Muscle of leg (tissue), 11 donors: ENCODE measurements around the gene ZNF423. TPM values are rescaled to one million over a fixed set of nuclear protein-coding genes. Genes with fewer than 3 reads are reported as not detected.

ENCODE experiments used
- DNase-seq: peaks from one replicate; pipeline ENCODE4 v3.0.0; 2013
- H3K27ac ChIP-seq: one replicate; pipeline ENCODE4 v1.5.1; 2013; ENCODE audit warnings: mild to moderate bottlenecking, low read length, control low read depth
- H3K27me3 ChIP-seq: one replicate; pipeline ENCODE4 v1.6.1; 2013; ENCODE audit warnings: low read length; ENCODE audit not compliant: control insufficient read depth, insufficient read depth
- H3K36me3 ChIP-seq: one replicate; pipeline ENCODE4 v1.6.1; 2013; ENCODE audit warnings: low read length; ENCODE audit not compliant: control insufficient read depth, insufficient read depth
- H3K4me1 ChIP-seq: one replicate; pipeline ENCODE4 v1.6.1; 2013; ENCODE audit warnings: low read length; ENCODE audit not compliant: control insufficient read depth, insufficient read depth
- H3K4me3 ChIP-seq: one replicate; pipeline ENCODE4 v1.5.1; 2013; ENCODE audit warnings: low read length, control low read depth
- H3K9me3 ChIP-seq: replicated peaks from 2 replicates; pipeline ENCODE4 v1.6.1; 2013; ENCODE audit warnings: low read depth, low read length; ENCODE audit not compliant: control insufficient read depth
- WGBS: methylation state at CpG from one replicate; pipeline ENCODE4 v1.1.5; 2013; ENCODE audit warnings: missing lambda C conversion rate; ENCODE audit not compliant: insufficient coverage; 5-methylcytosine and 5-hydroxymethylcytosine counted together
- polyA plus RNA-seq, 8 donors: library from polyadenylated mRNA; unstranded; fragments of 120-200 nt; gene quantifications; one replicate each; pipeline versions ENCODE4 v1.2.1 to v1.2.3, GENCODE V29; 2013; ENCODE audit warnings: inconsistent platforms in 1 of 8, low replicate concordance in 1 of 8; ENCODE audit not compliant: insufficient read length in 8 of 8, insufficient read depth in 1 of 8
- total RNA-seq: library from RNA; stranded (reverse); fragments of 120-200 nt; gene quantifications from one replicate; pipeline ENCODE4 v1.2.4, GENCODE V29; 2013

Gene ZNF423
- total and polyA plus RNA-seq, 9 donors = 15.8 to 30.0 (median 25.5) TPM

DNA sequence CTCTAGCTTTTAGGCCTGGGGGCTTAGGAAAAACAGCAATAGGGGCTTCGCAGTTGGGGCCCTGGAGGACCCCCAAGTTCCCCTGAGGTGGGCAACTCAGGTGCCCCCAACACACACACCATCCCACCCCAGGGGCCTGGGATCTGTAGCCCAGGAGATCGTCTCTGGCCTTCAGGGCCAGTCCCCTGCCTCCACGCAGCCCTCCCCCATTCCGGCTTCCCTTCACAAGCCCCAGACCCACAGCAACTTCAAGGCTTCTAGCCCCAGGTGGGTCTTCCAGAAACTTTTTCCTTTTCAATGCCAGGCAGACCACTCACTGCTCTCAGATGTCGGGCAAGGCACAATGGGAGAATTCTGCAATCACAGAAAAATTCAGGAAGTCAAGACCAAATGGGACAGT is 402.9 kb downstream of the ZNF423 start:
- DNase-seq = no peak
- H3K27ac ChIP-seq = no peak overlapping the region
- H3K4me1 ChIP-seq = no peaks in the 10 kb centered on the region
- H3K4me3 ChIP-seq = no peak overlapping the region
- H3K27me3 ChIP-seq = no peaks in the 10 kb centered on the region
- H3K36me3 ChIP-seq = no peaks in the 10 kb centered on the region
- 71% methylated on average over 3 of the region's 5 CpGs for WGBS
- H3K9me3 ChIP-seq = no peaks in the 10 kb centered on the region

DNA sequence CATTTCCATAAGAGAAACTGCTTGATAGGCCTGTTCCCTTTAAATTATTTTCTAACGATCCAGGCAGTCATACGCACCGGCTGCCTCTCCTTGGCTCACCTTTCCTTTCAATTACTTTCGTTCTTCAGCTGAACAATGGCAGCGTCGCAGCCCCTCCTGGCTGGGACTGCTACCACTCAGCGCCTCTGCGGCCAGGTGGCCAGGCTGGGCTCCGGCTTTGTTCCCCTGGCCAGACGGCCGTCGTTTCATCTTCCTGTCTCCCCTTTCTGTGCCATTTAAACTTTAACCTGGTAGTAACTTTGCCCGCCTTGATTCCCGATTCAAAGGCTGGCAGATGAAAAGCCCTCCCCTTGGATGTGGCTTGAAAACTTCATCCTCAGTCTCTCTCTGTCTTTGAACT is 403.3 kb downstream of the ZNF423 start:
- no peak overlapping the region for H3K4me3 ChIP-seq
- WGBS = 24% methylated on average over 14 of the region's 14 CpGs
- no peaks in the 10 kb centered on the region for H3K27me3 ChIP-seq
- no peaks in the 10 kb centered on the region for H3K36me3 ChIP-seq
- no peaks in the 10 kb centered on the region for H3K4me1 ChIP-seq
- DNase-seq = peak; percentile 10
- H3K9me3 ChIP-seq = no peaks in the 10 kb centered on the region
- H3K27ac ChIP-seq = peak overlapping the region; percentile 69

DNA sequence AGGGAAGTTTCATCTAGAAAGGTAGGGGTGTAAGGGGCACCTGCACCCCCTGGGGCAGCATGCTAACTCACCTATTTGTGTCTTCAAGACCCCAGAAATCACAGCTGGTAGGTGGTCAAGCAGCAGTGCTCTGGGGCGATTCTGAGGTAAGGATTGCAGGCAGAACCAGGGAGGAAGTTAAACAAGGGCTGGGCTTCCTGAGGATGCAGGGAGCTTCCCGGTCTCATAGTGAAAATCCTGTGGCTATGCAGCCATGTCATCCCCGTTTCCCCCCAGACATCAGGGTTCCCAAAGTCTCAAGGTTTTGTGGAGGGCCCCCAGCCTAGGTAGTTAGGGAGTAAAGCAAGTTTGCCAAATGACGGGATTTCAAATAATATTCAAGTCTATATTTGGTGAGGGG is 403.8 kb downstream of the ZNF423 start:
- Histone ChIP-seq H3K9me3 (no peaks in the 10 kb centered on the region), H3K4me1 (no peaks in the 10 kb centered on the region), H3K36me3 (no peaks in the 10 kb centered on the region), H3K27ac (peak overlapping the region; percentile 69), H3K4me3 (no peak overlapping the region), H3K27me3 (no peaks in the 10 kb centered on the region)
- DNase-seq = no peak
- WGBS = 61% methylated on average over 2 of the region's 4 CpGs

DNA sequence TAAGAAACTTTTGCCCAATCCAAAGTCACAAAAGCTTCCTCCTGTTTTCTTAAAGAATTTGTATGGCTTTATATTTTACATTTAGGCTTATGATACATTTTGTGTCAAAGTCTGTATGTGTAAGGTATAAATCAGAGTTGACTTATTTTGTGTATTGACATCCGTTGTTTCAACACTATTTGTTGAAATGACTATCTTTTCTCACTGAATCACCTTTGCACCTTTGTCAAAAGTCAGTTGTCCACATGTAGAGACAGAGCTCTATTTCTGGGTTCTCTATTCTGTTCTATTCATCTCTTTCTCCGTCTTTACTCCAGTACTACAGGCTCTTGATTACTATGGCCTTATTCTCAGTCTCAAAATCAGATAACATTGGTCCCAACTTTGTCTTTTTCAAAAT is 409.1 kb downstream of the ZNF423 start:
- DNase-seq = no peak
- H3K4me1 ChIP-seq = no peaks in the 10 kb centered on the region
- no peak overlapping the region for H3K4me3 ChIP-seq
- no peaks in the 10 kb centered on the region for H3K36me3 ChIP-seq
- H3K27ac ChIP-seq = no peak overlapping the region
- H3K9me3 ChIP-seq = no peaks in the 10 kb centered on the region
- no CpG with 5 or more reads among the region's 2 CpGs for WGBS
- H3K27me3 ChIP-seq = no peaks in the 10 kb centered on the region

DNA sequence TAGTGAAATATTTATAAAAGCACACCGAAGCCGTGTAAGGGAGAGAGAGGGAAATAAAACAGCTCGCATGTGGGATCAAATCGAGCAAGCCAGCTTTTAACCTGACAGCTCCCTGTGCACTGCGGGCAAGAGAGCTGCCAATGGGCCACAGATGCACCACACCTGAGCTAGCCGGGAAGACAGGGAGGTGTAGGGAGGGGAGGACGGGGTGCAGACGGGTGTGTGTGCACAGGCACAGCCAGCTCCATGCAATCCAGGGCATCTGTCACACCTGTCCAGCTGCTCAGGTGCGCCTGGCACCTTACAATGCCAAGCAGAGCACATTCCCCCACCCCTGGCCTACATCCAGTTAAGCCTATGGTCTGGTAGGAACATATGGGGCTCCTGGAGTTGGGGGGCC is 412.3 kb downstream of the ZNF423 start:
- Histone ChIP-seq H3K27me3 (no peaks in the 10 kb centered on the region), H3K36me3 (no peaks in the 10 kb centered on the region), H3K4me1 (peaks cover 16% of the 10 kb centered on the region), H3K27ac (no peak overlapping the region), H3K4me3 (no peak overlapping the region), H3K9me3 (no peaks in the 10 kb centered on the region)
- WGBS = 65% methylated on average over 8 of the region's 9 CpGs
- no peak for DNase-seq

DNA sequence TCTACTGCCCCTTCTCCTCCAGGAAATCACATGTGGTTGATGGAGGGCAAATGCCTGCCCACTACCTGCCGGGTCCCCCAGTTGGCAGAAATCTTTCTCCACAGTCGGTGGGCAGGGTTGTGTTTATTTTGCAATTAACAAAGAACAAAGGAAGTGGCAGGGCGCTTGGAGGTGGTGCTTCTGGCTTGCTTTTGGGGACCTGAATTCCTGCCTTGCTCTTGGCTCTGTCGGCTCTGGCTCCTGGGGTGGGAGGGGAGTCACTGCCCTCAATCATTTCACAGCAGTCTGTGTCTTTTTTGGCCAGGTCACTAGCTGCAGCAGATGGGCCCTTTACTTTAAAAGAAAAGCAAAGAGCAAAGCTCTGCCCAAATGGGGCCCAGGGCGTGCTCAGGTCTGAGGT is 413.1 kb downstream of the ZNF423 start:
- DNase-seq = no peak
- Histone ChIP-seq H3K4me1 (peaks cover 16% of the 10 kb centered on the region), H3K36me3 (no peaks in the 10 kb centered on the region), H3K4me3 (no peak overlapping the region), H3K9me3 (no peaks in the 10 kb centered on the region), H3K27me3 (no peaks in the 10 kb centered on the region), H3K27ac (no peak overlapping the region)
- WGBS = 51% methylated on average over 3 of the region's 5 CpGs

DNA sequence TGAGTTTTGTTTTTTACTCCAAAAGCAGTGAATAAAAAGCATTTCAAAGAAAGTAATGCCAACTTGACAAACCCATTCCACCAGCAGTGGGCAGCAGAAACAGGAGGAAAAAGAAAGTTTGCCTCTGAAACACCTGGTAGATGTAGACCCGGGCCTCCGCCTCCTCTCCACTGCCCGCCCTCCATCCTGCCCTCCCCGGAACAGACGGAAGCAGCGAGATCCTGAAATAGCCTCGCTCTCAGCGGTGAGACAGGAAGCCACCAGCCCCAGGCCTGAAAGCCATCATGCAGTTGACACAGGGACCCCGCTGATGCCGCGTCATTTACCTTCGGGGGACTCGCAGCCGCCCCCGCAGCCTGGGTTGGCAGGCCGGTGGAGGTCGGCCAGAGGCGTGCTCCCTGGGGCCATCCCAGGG is 414.5 kb downstream of the ZNF423 start:
- no peaks in the 10 kb centered on the region for H3K36me3 ChIP-seq

DNA sequence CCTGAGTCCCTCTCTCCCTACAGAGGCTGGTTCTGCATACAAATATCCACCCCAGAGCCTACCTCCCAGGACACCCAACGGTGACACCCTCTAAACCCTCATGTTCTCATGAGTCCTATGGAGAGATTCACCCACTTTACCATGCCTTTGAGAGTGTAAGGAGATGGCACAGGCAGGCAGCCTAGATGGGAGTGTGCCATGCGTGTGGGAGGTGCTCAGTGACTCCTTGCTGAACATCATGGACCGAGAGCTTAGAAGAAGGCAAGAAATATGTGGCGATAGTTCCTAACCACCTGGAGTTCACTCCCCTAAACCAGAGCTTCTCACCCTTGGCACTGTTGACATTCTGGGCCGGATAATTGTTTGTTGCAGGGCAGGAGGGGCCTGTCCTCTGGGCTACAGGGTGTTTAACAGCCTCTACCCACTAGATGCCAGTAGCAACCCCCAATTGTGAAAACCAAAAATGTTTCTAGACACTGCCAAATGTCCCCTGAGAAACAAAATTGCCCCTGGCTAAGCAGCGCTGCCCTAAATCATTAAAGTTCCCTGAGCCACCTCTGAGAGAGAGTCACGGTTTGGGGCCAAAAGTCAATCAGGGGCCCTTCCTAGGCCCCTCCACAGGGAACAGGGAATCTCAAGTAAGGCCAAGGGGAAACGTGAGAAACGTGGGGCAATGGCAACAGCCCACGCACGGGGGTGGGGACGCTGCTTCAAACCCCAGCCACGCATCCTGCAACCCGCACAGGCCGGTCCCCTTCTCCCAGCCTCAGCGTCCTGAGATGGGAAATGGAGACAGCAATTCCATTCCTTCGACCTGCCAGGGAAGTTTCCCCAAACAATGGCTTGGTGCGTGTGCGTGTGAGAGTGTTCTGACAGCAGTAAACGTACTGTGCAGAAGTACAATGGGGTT is 415.5 kb downstream of the ZNF423 start:
- WGBS = 55% methylated on average over 12 of the region's 20 CpGs
- DNase-seq = no peak
- Histone ChIP-seq H3K4me1 (peaks cover 16% of the 10 kb centered on the region), H3K36me3 (no peaks in the 10 kb centered on the region), H3K4me3 (no peak overlapping the region), H3K27me3 (no peaks in the 10 kb centered on the region), H3K9me3 (no peaks in the 10 kb centered on the region), H3K27ac (peak overlapping the region; percentile 20)

More for the DNA sequence above, 414.5 kb downstream of the ZNF423 start:
- 11% methylated on average over 18 of the region's 18 CpGs for WGBS
- Histone ChIP-seq H3K4me3 (no peak overlapping the region), H3K27ac (peak overlapping the region; percentile 59), H3K9me3 (no peaks in the 10 kb centered on the region), H3K27me3 (no peaks in the 10 kb centered on the region), H3K4me1 (peaks cover 16% of the 10 kb centered on the region)
- DNase-seq = peak; percentile 59

DNA sequence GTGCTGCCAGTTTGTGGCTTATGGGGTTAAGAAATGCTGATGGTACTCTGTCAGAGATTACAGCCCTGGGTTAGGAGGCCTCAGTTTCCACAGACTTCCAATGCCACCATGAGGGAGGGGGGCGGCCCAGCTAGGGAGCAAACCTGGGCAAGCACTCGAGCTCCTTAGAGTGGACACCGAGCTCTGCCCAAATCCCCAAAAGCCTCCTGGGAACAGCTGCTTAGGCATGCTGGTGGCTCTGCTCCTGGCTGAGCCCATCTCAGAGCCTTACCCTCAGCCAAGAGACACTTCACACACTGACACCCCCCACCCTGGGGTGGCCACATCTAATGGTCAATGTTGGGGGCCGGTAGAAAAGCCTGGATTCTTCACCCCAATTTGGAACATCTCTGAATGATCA is 416.2 kb downstream of the ZNF423 start:
- no CpG with 5 or more reads among the region's 4 CpGs for WGBS
- Histone ChIP-seq H3K27me3 (no peaks in the 10 kb centered on the region), H3K4me3 (no peak overlapping the region), H3K36me3 (no peaks in the 10 kb centered on the region), H3K4me1 (peaks cover 16% of the 10 kb centered on the region), H3K9me3 (no peaks in the 10 kb centered on the region), H3K27ac (no peak overlapping the region)
- DNase-seq = no peak

DNA sequence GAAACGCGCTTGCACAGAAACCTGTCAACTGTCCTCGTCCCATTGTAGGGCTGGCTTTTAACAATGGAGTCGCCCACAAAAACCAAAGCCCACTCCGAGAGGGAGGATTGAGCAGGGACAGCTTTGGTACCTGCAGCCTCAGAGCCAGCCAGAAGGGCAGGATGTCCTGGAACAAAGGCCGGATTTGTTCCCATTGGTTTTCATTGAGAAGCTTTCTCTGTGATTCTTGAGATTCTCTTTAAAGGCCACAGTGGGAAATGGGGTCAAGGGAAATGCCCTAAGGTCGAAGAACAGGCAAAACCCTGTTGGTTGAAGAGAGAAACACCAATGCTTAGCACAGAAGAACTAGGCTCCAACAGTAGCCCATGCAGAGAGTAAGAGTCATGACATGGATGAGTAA is 416.9 kb downstream of the ZNF423 start:
- H3K27me3 ChIP-seq = no peaks in the 10 kb centered on the region
- no peak overlapping the region for H3K4me3 ChIP-seq
- WGBS = 83% methylated on average over 7 of the region's 7 CpGs
- H3K36me3 ChIP-seq = no peaks in the 10 kb centered on the region
- DNase-seq = no peak
- no peaks in the 10 kb centered on the region for H3K9me3 ChIP-seq
- H3K27ac ChIP-seq = no peak overlapping the region
- peaks cover 16% of the 10 kb centered on the region for H3K4me1 ChIP-seq
